KOPT-K1 (cell line): ENCODE data around the gene UPK3B.
"Not testable (repeated sequence)": the region's sequence is repeated elsewhere in the genome, so short reads cannot be mapped to it uniquely, and the experiment has no call there.

ENCODE experiments used
- H3K27ac ChIP-seq: fragments of 200-600 bp; sonication (generic); 2 replicates; pipeline ENCODE4 v1.5.1; 2016; ENCODE audit warnings: antibody characterized with exemption, mild to moderate bottlenecking, low read depth, low read length; ENCODE audit not compliant: poor library complexity, severe bottlenecking
- H3K36me3 ChIP-seq: fragments of 200-600 bp; sonication (generic); 2 replicates; pipeline ENCODE4 v1.5.1; 2017; ENCODE audit warnings: antibody characterized with exemption, mild to moderate bottlenecking, low read length, moderate library complexity; ENCODE audit not compliant: insufficient read depth
- H3K9me3 ChIP-seq: fragments of 200-600 bp; sonication (generic); 2 replicates; pipeline ENCODE4 v1.5.1; 2017; ENCODE audit warnings: antibody characterized with exemption, low read length, mild to moderate bottlenecking; ENCODE audit not compliant: insufficient read depth, poor library complexity, severe bottlenecking

The UPK3B gene

DNA sequence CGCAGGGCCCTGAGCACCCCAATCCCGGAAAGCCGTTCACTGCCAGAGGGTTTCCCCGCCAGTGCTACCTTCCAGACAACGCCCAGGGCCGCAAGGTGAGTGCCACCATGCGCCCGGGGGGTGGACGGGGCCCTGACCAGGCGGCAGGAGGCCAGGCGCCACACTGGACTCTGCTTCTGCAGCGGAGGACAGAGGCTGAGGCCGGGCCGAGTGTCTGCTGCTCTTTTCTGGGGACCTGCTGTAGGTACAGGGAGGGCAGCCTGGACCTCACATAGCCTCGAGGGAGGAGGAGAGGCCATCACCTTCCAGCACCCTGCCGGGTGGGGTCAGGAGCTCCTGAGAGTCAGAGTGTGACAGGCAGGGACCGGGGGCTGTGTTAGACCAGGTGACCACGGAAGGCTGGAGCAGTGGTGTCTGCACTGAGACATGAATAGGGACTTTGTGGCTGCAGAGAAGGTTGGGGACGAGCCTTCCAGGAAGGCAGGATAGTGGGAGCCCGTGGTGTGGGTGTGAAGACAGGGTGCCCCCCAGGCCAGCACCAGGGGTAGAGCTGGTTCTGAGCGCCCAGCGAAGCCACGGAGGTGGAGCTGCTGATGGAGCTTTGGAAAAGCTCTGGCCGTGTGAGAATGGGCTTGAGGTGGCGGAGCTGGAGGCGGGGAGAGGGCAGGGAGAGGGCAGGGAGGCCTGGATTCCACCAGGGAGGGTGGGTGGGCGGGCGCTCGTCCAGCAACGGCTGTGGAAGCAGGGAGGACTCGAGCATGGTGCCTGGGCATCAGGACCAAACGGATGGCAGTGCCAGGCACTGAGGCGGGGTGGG is 5.8 kb upstream of the UPK3B start:
- not testable (repeated sequence) for H3K9me3 ChIP-seq, H3K27ac ChIP-seq
- peaks cover 10% of the 10 kb centered on the region; the same call in 1 of the 2 replicates for H3K36me3 ChIP-seq

DNA sequence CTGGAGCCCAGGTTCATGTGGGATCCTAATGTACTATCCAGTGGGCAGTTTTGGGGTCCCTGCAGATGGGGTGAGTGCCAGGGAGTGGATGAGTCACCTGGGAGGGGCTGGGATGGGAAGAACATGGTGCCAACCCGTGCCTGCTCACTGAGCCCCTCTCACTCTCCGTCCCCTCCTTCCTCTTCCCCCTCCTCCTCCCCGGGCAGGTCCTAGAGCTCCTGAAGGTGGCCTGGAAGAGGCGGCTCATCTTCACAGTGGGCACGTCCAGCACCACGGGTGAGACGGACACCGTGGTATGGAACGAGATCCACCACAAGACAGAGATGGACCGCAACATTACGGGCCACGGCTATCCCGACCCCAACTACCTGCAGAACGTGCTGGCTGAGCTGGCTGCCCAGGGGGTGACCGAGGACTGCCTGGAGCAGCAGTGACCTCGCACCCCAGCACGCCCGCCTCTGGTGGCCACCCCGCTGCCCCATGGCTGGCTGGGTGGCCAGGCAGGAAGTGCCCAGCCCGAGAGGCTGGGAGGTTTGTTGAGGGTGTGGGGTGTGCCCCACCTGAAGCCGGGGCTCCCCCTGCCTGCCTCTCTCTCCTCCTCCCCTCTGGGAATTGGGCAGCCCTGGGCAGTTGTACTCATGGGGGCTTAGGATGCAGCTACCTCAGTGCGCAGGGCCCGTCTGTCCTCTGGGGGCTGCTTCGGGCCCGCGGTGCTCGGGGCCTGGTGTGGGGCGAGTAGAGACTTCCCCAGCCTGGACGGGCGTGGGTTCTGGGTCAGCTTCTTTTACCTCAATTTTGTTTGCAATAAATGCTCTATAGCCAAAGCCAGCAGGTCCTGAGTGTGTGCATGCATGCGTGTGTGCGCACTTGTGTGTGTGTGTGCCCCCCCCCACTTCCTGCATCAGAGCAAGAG is 4.9 kb upstream of the UPK3B start:
- Histone ChIP-seq H3K27ac (no peak overlapping the region), H3K9me3 (no peaks in the 10 kb centered on the region), H3K36me3 (peaks cover 10% of the 10 kb centered on the region; the same call in 1 of the 2 replicates)

DNA sequence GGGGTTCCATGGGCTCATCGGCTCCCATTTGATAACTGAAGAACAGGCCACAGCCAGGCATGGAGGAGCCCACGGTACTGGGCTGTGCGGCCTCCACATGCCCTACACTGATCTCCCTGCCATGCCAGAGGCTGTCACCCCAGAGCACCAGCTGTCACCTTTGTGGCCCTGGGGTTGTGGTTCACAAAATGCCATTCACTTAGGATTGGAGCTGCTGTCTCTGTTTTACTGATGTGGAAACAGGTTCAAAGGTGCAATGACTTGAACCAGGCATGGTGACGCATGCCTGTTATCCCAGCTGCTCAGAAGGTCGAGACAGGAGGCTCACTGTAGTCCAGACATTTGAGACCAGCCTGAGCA is 4.3 kb upstream of the UPK3B start:
- H3K9me3 ChIP-seq = no peaks in the 10 kb centered on the region
- no peak overlapping the region for H3K27ac ChIP-seq

DNA sequence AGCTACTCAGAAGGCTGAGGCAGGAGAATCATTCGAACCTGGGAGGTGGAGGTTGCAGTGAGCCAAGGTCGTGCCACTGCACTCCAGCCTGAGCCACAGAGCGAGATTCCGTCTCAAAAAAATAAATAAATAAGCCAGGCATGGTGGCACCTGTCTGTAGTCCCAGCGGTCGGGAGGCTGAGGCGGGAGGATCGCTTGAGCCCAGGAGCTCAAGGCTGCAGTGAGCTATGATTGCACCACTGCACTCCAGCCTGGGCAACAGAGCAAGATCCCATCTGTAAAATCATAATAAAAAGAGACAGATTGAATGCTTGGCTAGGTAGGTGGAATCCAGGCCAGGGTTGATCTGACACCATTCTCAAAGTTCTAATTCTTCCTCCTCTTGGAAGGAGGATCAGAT is 3.7 kb upstream of the UPK3B start:
- H3K27ac ChIP-seq, H3K9me3 ChIP-seq: not testable (repeated sequence)
- peaks cover 10% of the 10 kb centered on the region; the same call in 1 of the 2 replicates for H3K36me3 ChIP-seq

More for the DNA sequence above, 4.3 kb upstream of the UPK3B start:
- peaks cover 10% of the 10 kb centered on the region; the same call in 1 of the 2 replicates for H3K36me3 ChIP-seq

DNA sequence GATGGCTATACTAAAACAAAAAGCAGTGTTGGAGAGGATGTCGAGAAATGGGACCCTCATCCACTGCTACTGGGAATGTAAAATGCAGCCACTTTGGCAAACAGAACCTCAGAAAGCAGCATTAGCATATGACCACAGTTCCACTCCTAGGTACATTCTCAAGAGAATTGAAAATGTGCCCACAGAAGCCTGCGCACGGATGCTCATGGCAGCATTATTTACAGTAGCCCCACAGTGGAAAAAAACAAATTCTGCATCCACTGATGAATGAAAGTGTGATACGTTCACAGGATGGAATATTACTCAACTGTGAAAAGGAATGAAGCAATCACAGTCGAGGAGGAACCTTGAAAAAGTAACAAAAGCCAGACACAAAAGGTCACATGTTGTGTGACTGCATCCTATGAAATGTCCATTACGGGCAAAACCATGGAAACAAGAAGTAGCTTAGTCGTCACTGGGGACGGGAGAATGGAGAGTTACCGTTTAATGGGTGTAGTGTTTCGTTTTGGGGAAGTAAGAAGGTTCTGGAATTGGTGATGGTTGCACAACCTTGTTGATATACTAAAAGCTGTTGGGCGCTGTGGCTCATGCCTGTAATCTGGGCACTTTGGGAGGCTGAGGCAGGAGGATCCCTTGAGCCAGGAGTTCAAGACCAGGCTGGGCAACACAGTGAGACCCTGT is 2.5 kb upstream of the UPK3B start:
- Histone ChIP-seq H3K27ac (no peak overlapping the region), H3K36me3 (peaks cover 10% of the 10 kb centered on the region; the same call in 1 of the 2 replicates), H3K9me3 (no peaks in the 10 kb centered on the region)

DNA sequence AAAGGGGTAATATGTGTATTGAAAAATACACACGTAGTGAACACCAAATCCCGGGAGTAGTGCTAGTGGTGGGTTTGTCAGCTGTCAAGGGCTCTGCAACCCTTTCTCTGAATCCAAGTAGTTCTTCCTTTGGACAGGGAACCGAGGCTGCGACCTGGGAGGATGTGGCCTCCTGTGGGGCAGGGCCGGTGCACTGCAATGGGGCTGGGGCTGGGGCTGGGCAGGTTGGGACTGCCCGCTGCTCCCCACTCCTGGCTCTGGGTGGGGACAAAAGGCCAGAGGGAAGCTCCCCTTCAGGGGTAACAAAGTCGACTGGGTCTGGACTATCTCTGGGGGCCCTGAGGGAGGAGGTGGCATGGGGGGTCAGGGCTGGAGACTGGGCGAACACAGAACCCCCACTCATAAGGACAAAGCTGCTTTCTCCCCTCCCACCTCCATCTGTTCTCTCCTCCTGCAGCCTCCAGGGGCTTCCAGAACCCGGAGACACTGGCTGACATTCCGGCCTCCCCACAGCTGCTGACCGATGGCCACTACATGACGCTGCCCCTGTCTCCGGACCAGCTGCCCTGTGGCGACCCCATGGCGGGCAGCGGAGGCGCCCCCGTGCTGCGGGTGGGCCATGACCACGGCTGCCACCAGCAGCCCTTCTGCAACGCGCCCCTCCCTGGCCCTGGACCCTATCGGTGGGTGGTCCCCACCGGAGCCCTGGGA is 1.0 kb downstream of the UPK3B start:
- H3K9me3 ChIP-seq, H3K36me3 ChIP-seq, H3K27ac ChIP-seq: not testable (repeated sequence)

DNA sequence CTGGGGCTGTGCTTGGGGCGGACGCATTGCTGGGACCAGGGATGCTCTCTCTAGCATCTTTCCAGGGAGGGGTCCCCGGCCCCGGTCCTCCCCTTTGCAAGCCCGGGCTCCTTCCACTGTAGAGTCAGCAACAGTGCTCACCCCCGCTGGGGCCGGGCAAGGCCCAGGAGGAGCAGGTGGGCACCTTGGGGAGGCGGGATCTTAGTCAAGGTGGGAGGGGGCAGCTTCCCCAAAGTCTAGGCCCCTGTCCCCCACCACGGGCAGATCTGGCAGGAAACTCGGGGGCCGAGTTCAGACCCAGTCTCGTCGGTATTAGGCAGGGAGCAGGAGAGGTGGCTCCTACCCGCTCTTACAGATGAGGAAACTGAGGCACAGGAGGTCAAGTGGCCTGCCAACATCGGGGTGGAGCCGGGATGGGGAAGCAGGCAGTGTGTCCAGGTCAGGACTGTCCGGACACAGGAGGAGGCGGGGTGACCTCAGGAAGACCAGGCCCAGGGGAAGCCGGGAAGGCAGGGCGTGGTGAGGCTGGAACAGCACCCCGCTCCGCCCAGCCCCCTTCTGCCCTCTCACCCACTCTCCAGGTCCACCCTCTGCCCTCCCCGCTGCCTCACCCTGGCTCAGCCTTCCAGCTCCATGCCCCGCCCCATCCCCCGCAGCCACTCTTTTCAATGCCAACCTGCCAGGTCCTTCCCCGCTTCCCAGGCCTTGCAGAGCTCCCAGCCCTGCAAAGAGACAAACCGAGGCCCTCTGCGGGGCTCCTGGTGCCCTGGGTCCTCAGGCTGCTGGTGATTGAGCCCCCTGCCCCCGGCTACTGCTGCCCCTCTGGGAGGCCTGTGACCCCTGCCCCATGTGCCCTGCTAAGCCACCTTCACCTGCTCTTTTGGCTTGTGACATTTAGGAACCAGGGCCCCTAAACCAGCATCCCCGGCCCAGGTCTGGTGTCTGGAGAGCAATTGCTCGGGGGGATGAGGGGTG is 1.8 kb downstream of the UPK3B start:
- H3K9me3 ChIP-seq, H3K27ac ChIP-seq, H3K36me3 ChIP-seq: not testable (repeated sequence)

DNA sequence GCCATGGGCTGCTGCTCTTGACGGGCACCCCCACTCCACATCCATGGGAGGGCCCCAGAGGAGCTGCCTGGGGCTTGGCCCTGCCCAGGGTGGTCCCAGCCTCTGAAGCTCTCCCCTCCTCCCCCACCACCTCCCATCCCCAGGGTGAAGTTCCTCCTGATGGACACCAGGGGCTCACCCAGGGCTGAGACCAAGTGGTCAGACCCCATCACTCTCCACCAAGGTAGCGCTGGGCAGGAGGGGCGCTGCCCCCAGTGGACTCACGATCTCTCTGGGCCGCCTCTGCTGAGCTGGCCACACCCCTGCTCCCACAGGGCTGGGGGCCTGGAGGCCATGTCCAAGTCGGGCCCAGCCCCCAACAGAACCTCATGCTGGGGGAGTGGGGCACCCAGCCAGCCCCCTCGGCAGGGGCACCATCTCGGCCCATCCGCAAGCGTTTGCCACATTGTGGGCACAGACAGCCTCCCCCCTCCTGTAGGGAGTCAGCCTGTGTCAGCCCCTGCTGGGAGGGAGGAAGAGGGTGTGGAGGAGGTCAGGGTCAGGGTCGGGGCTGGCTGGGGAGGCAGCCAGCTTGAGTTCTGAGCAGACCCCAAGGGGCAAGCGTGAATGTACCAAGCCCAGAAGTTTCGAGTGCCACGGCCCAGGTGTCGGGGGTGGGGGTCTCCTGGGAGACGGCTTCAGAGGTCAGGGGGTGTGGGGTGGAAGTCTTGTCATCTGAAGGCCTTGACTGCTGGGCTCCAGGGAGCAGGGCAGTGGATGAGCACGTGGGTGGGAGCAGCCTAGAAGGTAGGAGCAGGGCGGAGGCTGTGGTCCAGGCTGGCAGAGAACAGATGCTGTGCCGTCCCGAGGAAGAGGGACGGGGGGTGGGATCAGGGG is 2.8 kb downstream of the UPK3B start:
- no peaks in the 10 kb centered on the region for H3K9me3 ChIP-seq
- H3K27ac ChIP-seq = no peak overlapping the region
- no peaks in the 10 kb centered on the region for H3K36me3 ChIP-seq

DNA sequence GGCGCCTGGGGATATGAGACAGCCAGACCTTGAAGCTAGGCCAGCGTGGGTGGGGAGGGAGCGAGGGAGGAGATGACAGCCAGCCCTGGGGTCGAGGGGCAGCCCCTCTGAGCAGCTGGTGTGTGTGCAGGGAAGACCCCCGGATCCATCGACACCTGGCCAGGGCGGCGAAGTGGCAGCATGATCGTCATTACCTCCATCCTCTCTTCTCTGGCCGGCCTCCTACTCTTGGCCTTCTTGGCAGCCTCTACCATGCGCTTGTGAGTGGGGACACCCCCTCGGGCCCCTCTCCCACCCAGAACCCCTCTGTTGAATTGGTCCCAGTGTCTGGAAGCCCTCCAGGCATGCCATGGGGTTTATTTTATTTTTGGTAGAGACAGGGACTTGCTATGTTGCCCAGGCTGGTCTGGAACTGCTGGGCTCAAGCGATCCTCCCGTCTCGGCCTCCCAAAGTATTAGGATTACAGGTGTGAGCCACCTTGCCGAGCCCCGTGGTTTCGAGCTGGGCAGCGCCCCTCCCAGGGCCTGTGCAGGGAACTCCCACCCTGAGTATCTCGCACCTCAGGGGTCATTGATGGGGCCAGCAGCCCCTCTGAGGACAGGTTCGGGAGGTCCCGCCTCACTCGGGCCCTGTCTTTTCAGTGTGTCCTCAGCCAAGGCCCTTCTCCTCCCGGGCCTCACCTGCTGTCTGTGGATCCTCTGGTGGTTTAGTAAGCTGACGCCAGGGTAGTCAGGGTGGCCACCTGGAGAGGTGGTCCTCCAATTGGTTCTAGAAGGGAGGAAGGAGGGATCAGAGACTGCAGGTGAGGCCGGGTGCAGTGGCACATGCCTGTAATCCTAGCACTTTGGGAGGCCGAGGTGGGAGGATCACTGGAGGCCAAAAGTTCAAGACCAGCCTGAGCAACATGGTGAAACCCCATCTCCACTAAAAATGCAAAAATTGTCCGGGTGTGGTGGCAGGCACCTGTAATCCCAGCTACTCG is 3.8 kb downstream of the UPK3B start:
- no peaks in the 10 kb centered on the region for H3K9me3 ChIP-seq
- no peaks in the 10 kb centered on the region for H3K36me3 ChIP-seq
- no peak overlapping the region for H3K27ac ChIP-seq

DNA sequence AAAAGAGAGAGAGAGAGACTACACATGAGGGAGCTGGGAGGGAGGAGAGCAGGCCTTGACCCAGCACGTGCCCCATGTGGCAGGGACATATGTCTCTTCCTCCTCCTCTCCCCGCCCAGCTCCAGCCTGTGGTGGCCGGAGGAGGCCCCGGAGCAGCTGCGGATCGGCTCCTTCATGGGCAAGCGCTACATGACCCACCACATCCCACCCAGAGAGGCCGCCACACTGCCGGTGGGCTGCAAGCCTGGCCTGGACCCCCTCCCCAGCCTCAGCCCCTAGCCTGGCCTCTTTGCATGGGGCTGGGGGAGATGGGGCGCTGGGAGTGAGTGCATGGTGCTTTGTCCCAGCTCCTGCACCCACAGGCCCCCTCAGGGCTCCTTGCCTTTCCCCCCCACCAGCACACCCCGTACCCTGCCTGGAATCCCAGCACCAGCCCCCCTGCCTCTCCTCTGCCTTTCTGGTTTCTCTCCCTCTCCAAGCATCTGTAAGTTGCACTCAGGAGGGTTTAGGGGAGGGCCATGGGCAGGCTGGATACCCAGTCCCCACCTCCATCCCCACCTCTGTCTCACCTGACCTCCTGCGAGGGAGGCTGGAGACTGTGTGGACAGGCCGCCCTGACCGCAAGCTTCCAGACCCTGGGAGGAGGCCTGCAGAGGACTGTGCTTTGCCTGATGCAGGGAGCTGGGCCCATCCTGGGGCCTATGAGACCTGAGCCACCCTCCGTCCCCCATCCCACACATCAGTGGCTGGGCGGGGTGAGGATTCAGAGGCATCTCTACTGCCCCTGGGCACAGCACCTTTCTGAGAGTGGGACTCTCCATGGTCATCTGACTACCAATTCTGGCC is 4.8 kb downstream of the UPK3B start:
- Histone ChIP-seq H3K9me3 (no peaks in the 10 kb centered on the region), H3K27ac (no peak overlapping the region), H3K36me3 (no peaks in the 10 kb centered on the region)

DNA sequence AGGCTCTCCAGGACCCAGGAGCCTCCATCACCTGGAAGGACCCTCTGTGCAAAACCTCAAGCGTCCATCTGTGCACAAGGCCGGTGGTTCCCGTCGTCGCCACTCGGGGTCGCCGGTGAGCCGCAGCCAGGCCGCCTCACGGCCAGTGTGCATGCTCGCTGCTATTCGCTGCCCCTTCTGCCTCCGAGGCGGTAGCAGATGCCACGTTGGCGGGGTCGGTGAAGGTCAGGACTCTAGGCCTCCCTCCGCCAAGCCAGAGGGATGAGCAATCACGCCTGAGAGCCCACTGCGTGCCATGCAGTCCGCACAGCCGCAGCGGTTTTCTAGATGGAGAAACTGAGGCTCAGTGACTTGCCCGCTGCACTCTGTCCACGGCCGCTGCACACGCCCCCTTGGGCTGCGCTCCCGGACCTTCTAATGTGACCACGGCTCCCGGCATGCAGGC is 5.7 kb downstream of the UPK3B start:
- no peak overlapping the region for H3K27ac ChIP-seq
- no peaks in the 10 kb centered on the region for H3K36me3 ChIP-seq
- no peaks in the 10 kb centered on the region for H3K9me3 ChIP-seq
